ENCODE measurements around the gene ELMO3.

GRCh38 chr16:67176662-67177061 is 22.3 kb upstream of the ELMO3 start:
- TF ChIP-seq CTCF (IDR thresholded peaks at IDR 0.05) (no peak), POLR2A (IDR thresholded peaks at IDR 0.05) (no peak)

Data from esophagus squamous epithelium (tissue), 4 donors.